ENCODE measurements around the gene DISC1. TPM values are rescaled to one million over a fixed set of nuclear protein-coding genes. Genes with fewer than 3 reads are reported as not detected.

DISC1 gene
- total RNA-seq, 4 donors from 2014 or later, result 7.1 to 33.4 (median 14.9) TPM

DNA sequence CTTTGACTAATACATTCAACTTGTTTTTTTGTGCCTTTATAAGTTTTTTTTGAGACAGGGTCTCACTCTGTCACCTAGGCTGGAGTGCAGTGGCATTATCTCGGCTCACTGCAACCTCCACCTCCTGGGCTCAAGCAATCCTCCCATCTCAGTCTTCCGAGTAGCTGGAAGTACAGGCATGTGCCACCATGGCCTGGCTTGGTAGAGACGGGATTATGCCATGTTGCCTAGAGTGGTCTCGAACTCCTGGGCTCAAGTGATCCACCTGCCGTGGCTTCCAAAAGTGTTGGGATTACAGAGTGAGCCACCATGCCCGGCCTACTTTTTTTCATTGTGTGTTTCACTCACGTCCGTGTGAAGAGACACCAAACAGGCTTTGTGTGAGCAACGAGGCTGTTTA lies 202.7 kb downstream of the DISC1 start:
- DNase-seq, result no peak
- H3K27ac ChIP-seq, result no peak overlapping the region
- no peaks in the 10 kb centered on the region for H3K9me3 ChIP-seq
- no peaks in the 10 kb centered on the region for H3K4me1 ChIP-seq
- intact Hi-C loops (cut with DNase I; ENCODE audit: low total_unique reads), result no loop called here
- H3K36me3 ChIP-seq, result no peaks in the 10 kb centered on the region
- TF ChIP-seq CTCF (IDR thresholded peaks at IDR 0.05) (no peak), POLR2A (IDR thresholded peaks at IDR 0.05) (no peak)
- H3K27me3 ChIP-seq, result no peaks in the 10 kb centered on the region
- no peak overlapping the region for H3K4me3 ChIP-seq

GRCh38 chr1:231836227-231836893 lies 209.8 kb downstream of the DISC1 start:
- intact Hi-C loops (cut with DNase I; ENCODE audit: low total_unique reads), result no loop called here
- TF ChIP-seq POLR2A (IDR thresholded peaks at IDR 0.05) (no peak), CTCF (IDR thresholded peaks at IDR 0.05) (no peak)
- no peaks in the 10 kb centered on the region for H3K27me3 ChIP-seq

DNA sequence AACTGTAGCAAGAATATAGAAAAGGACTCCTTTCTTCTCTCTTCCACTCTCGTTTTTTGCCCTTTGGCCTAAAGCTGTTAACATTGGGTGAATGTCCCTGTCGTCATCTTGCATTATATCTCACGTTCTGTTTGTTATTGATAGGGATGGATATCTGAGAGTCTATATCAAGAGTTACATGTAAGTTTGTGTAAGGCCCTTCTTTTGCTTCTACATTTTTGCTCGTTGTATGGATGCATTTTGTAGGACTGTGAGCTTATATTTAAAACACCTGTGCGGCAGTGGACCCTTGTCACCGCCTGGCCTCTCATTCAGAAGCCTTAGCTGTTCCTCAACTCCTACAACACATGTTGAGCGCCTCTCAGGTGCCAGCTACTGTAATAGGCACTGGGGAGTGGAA lies 211.9 kb downstream of the DISC1 start:
- intact Hi-C loops (cut with DNase I; ENCODE audit: low total_unique reads), result no loop called here
- Histone ChIP-seq H3K36me3 (no peaks in the 10 kb centered on the region), H3K4me1 (no peaks in the 10 kb centered on the region), H3K27ac (no peak overlapping the region), H3K9me3 (no peaks in the 10 kb centered on the region), H3K4me3 (no peak overlapping the region), H3K27me3 (no peaks in the 10 kb centered on the region)
- TF ChIP-seq CTCF (IDR thresholded peaks at IDR 0.05) (no peak), POLR2A (IDR thresholded peaks at IDR 0.05) (no peak)
- no peak for DNase-seq

More at GRCh38 chr1:231836227-231836893, 209.8 kb downstream of the DISC1 start:
- Histone ChIP-seq H3K4me1 (no peaks in the 10 kb centered on the region), H3K27ac (no peak overlapping the region), H3K9me3 (no peaks in the 10 kb centered on the region), H3K36me3 (no peaks in the 10 kb centered on the region), H3K4me3 (no peak overlapping the region)
- no peak for DNase-seq

GRCh38 chr1:231839999-231840398 lies 213.4 kb downstream of the DISC1 start:
- intact Hi-C loops (cut with DNase I; ENCODE audit: low total_unique reads), result no loop called here
- TF ChIP-seq CTCF (IDR thresholded peaks at IDR 0.05), result no peak
- no peak for TF ChIP-seq POLR2A (IDR thresholded peaks at IDR 0.05)
- H3K27me3 ChIP-seq, result no peaks in the 10 kb centered on the region
- H3K36me3 ChIP-seq, result no peaks in the 10 kb centered on the region
- no peaks in the 10 kb centered on the region for H3K4me1 ChIP-seq
- H3K4me3 ChIP-seq, result no peak overlapping the region
- H3K27ac ChIP-seq, result no peak overlapping the region
- DNase-seq, result no peak
- no peaks in the 10 kb centered on the region for H3K9me3 ChIP-seq

GRCh38 chr1:231841616-231842344 lies 215.2 kb downstream of the DISC1 start:
- intact Hi-C loops (cut with DNase I; ENCODE audit: low total_unique reads), result no loop called here
- TF ChIP-seq CTCF (IDR thresholded peaks at IDR 0.05), result no peak
- no peak for TF ChIP-seq POLR2A (IDR thresholded peaks at IDR 0.05)

More at GRCh38 chr1:231841616-231842344, 215.2 kb downstream of the DISC1 start:
- Histone ChIP-seq H3K27me3 (no peaks in the 10 kb centered on the region), H3K27ac (no peak overlapping the region), H3K9me3 (no peaks in the 10 kb centered on the region), H3K36me3 (no peaks in the 10 kb centered on the region), H3K4me1 (no peaks in the 10 kb centered on the region), H3K4me3 (no peak overlapping the region)
- no peak for DNase-seq

Data from uterus (tissue), 4 donors.